Activated T-cell treated with anti-CD3 and anti-CD28 coated beads, Interleukin-2, amount 50 U/mL, for 4 hours (primary cell): ENCODE data around the gene ACBD6. TPM values are rescaled to one million over a fixed set of nuclear protein-coding genes. Genes with fewer than 3 reads are reported as not detected.

Experiments used
- ATAC-seq, 2 donors: fragments of 200-7000 bp; cut with Tn5 transposase; one replicate each; pipeline ENCODE4 v1.10.0; 2021
- DNase-seq: peaks from one replicate; pipeline ENCODE4 v3.0.0-alpha.2; 2020
- H3K27me3 Mint-ChIP-seq: one replicate; pipeline ENCODE4 v1.8.0; 2021; ENCODE audit warnings: low read depth, mixed read lengths
- H3K36me3 Mint-ChIP-seq: one replicate; pipeline ENCODE4 v1.8.0; 2022; ENCODE audit warnings: mixed read lengths; ENCODE audit not compliant: insufficient read depth
- H3K4me1 Mint-ChIP-seq: one replicate; pipeline ENCODE4 v1.8.0; 2021; ENCODE audit warnings: low read depth, mixed read lengths
- H3K4me3 Mint-ChIP-seq: one replicate; pipeline ENCODE4 v1.8.0; 2021; ENCODE audit warnings: mild to moderate bottlenecking, moderate library complexity, mixed read lengths
- H3K9me3 Mint-ChIP-seq: one replicate; pipeline ENCODE4 v1.8.0; 2021; ENCODE audit warnings: mixed read lengths
- total RNA-seq, 3 donors: library from RNA; stranded (reverse); gene quantifications; one replicate each; pipeline ENCODE4 v1.2.1, GENCODE V29; 2021

ACBD6 gene
- total RNA-seq, 3 donors from 2014 or later = 54.9 to 63.6 (median 60.7) TPM

DNA sequence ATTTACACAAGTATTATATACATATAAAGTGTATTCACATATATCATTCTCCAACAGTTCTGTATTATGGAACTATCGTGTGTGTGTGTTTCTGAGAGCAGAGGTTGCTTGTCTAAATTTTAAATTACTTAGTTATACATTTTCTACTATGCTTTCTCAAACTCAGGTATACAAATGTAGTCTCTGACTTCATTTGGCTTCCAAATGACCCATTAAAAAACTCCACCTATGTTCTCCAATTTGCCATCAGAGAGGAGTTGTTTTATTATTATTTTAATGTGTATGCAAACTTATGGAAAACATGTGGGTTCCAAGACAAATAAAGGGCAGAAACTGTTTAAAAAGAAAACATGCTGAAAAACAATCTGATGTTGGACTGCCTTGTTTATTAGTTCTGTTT, 131.8 kb downstream of the ACBD6 start:
- H3K9me3 Mint-ChIP-seq = peaks cover 6% of the 10 kb centered on the region
- H3K36me3 Mint-ChIP-seq = peaks cover 17% of the 10 kb centered on the region
- DNase-seq (no peak), ATAC-seq (no peak)
- no peaks in the 10 kb centered on the region for H3K27me3 Mint-ChIP-seq
- H3K4me3 Mint-ChIP-seq = no peak overlapping the region
- H3K4me1 Mint-ChIP-seq = peaks cover 8% of the 10 kb centered on the region

GRCh38 chr1:180370188-180370587, 132.2 kb downstream of the ACBD6 start:
- Mint-ChIP-seq H3K9me3 (peaks cover 6% of the 10 kb centered on the region), H3K36me3 (peaks cover 17% of the 10 kb centered on the region), H3K4me1 (peaks cover 8% of the 10 kb centered on the region), H3K27me3 (no peaks in the 10 kb centered on the region), H3K4me3 (no peak overlapping the region)
- ATAC-seq = no peak
- DNase-seq = no peak

GRCh38 chr1:180369061-180369460, 133.3 kb downstream of the ACBD6 start:
- no peaks in the 10 kb centered on the region for H3K27me3 Mint-ChIP-seq
- H3K4me3 Mint-ChIP-seq = no peak overlapping the region
- ATAC-seq (no peak), DNase-seq (no peak)
- peaks cover 17% of the 10 kb centered on the region for H3K36me3 Mint-ChIP-seq
- peaks cover 8% of the 10 kb centered on the region for H3K4me1 Mint-ChIP-seq
- H3K9me3 Mint-ChIP-seq = peaks cover 6% of the 10 kb centered on the region

DNA sequence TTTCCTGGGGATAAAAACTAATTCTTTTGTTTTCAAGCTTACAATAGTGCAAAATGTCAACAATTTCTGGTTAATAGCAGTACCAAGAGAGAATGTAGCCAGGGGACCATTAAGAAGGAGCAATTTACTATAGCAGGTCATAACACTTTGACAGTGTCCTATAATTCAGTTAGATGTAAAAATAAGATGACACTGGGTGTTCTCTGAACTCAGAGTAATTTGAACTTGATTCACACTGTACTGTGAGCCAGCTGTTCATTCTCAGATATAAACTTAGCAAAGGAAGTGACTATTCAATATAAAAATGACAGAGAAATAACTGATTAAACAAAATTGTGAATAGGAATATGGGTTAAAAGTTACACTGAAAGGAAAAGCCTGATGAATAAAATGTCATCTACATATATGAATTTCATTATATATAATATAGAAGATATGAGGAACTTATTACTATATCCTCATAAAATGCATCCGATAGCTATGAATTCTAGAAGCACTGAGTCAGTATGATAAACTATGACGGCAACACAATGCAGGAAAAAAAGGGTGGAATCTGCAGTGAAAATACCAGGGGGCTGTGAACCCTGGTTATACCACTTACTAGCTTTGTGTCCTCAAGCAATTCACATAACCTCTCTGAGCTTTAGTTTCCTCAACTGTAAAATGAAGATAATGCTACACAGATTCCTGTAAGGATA, 135.9 kb downstream of the ACBD6 start:
- peaks cover 4% of the 10 kb centered on the region for H3K4me1 Mint-ChIP-seq
- ATAC-seq = no peak
- H3K27me3 Mint-ChIP-seq = no peaks in the 10 kb centered on the region
- peaks cover 13% of the 10 kb centered on the region for H3K36me3 Mint-ChIP-seq
- DNase-seq = no peak
- peaks cover 6% of the 10 kb centered on the region for H3K9me3 Mint-ChIP-seq
- no peak overlapping the region for H3K4me3 Mint-ChIP-seq

- ATAC-seq (no peak), DNase-seq (no peak)
- H3K4me3 Mint-ChIP-seq = no peak overlapping the region
- peaks cover 6% of the 10 kb centered on the region for H3K9me3 Mint-ChIP-seq
- peaks cover 12% of the 10 kb centered on the region for H3K36me3 Mint-ChIP-seq
- no peaks in the 10 kb centered on the region for H3K27me3 Mint-ChIP-seq
- H3K4me1 Mint-ChIP-seq = peaks cover 2% of the 10 kb centered on the region
These were observed 137.3 kb downstream of the ACBD6 start for GRCh38 chr1:180365039-180365438.

- no peak for DNase-seq
- no peaks in the 10 kb centered on the region for H3K4me1 Mint-ChIP-seq
- peaks cover 6% of the 10 kb centered on the region for H3K9me3 Mint-ChIP-seq
- ATAC-seq = no peak
- no peak overlapping the region for H3K4me3 Mint-ChIP-seq
- peaks cover 10% of the 10 kb centered on the region for H3K36me3 Mint-ChIP-seq
- H3K27me3 Mint-ChIP-seq = no peaks in the 10 kb centered on the region
These were observed 139.0 kb downstream of the ACBD6 start for GRCh38 chr1:180363246-180363995.

DNA sequence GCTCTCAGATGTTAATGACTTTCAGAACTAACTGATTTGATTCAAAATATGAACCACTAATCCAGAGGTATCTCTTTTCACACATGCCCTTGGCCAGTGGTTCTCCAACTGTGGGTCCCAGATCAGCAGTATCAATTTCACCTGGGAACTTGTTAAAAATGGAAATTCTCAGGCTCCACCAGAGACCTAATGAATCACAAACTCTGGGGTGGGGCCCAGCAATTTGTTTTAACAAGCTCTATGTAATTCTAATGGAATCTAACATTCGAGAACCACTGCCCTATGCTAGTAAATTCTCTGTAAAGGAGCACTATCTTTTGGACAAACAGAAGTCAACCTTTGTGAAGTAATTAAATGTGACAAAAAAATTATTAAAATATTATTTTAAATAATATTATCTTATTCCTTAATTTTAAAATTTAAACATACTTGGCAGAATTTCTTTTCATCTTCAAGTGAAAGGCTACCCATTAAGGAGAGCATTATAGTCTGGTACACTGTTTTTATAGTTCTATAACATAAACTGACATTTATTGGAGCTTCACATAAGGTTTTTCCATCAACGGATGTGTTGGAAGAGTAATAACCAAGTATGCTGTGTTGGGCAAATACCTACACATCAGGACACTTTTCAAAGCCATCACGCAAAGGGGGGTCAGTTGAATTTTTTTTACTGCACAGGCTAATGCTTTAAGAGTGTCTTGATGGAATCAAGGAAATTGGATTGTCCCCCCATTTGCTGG, 141.9 kb downstream of the ACBD6 start:
- ATAC-seq (no peak), DNase-seq (no peak)
- no peaks in the 10 kb centered on the region for H3K9me3 Mint-ChIP-seq
- no peaks in the 10 kb centered on the region for H3K36me3 Mint-ChIP-seq
- H3K4me1 Mint-ChIP-seq = peaks cover 2% of the 10 kb centered on the region
- no peaks in the 10 kb centered on the region for H3K27me3 Mint-ChIP-seq
- no peak overlapping the region for H3K4me3 Mint-ChIP-seq

- peaks cover 6% of the 10 kb centered on the region for H3K4me1 Mint-ChIP-seq
- H3K4me3 Mint-ChIP-seq = no peak overlapping the region
- no peaks in the 10 kb centered on the region for H3K9me3 Mint-ChIP-seq
- no peak for DNase-seq
- H3K27me3 Mint-ChIP-seq = no peaks in the 10 kb centered on the region
- ATAC-seq = no peak
- no peaks in the 10 kb centered on the region for H3K36me3 Mint-ChIP-seq
These were observed 143.7 kb downstream of the ACBD6 start for GRCh38 chr1:180358649-180359048.

DNA sequence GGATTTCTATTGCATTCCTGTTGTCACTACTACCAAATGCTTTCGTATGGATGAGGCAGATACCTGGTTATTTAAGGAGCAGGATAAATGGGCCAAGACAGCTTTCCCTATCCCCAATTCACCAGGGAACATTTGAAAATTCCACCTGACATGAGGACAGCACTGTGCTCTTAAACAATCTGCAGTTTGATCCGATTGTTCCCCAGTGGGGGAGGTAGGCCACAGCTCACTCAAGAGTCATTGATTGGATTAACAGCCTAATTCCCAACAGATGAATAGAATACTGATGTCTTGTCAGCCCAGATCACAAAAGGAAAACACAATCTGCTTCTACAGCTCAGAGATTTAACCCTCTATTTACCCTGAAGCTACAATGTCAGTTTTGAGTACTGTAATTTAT, 148.4 kb downstream of the ACBD6 start:
- H3K27me3 Mint-ChIP-seq = no peaks in the 10 kb centered on the region
- ATAC-seq (no peak), DNase-seq (no peak)
- H3K36me3 Mint-ChIP-seq = no peaks in the 10 kb centered on the region
- H3K4me3 Mint-ChIP-seq = no peak overlapping the region
- H3K4me1 Mint-ChIP-seq = peaks cover 8% of the 10 kb centered on the region
- H3K9me3 Mint-ChIP-seq = no peaks in the 10 kb centered on the region

DNA sequence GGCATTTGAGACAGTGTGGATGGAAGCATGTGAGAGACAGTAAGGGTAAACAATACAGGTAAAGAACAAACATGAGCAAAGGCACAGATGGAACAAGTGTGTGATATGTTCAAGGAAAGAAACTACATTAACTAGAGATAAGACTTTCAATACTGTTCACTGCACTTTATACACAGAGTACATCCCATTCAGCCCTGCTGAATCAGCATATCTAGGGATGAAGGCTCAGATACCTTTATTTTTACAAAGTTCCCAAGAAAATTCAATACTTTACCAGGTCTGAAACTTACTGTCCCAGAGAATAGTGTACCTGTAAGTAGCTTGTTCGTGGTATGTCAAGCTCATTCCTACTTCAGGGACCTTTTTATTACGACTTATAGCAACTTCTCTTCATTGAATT, 149.8 kb downstream of the ACBD6 start:
- no peaks in the 10 kb centered on the region for H3K9me3 Mint-ChIP-seq
- H3K4me3 Mint-ChIP-seq = no peak overlapping the region
- DNase-seq = no peak
- H3K27me3 Mint-ChIP-seq = no peaks in the 10 kb centered on the region
- peaks cover 10% of the 10 kb centered on the region for H3K4me1 Mint-ChIP-seq
- no peaks in the 10 kb centered on the region for H3K36me3 Mint-ChIP-seq
- no peak for ATAC-seq

GRCh38 chr1:180352021-180352420, 150.4 kb downstream of the ACBD6 start:
- no peak for ATAC-seq
- Mint-ChIP-seq H3K4me3 (no peak overlapping the region), H3K9me3 (no peaks in the 10 kb centered on the region)

DNA sequence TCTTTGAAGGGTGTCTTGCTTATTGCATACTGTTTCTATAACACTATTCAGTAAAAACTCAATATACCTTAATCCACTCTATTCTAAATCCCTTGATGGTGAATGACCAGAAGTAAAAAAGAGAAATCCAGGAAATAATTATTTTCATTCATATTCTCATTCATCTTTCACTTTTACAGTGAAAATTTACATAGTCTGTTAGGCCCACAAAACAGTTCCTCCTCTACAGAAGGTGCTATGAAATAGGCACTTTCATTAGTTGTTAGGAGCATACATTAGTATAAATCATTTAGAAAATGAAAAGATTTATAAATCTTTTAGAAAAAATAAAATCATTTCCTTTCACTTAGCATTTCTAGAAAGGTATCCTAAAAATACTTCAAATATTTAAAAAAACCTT, 157.2 kb downstream of the ACBD6 start:
- DNase-seq (no peak), ATAC-seq (no peak)
- H3K27me3 Mint-ChIP-seq = no peaks in the 10 kb centered on the region
- peaks cover 2% of the 10 kb centered on the region for H3K9me3 Mint-ChIP-seq
- peaks cover 2% of the 10 kb centered on the region for H3K4me1 Mint-ChIP-seq
- peaks cover 18% of the 10 kb centered on the region for H3K36me3 Mint-ChIP-seq
- H3K4me3 Mint-ChIP-seq = no peak overlapping the region

More at GRCh38 chr1:180352021-180352420, 150.4 kb downstream of the ACBD6 start:
- Mint-ChIP-seq H3K4me1 (peaks cover 10% of the 10 kb centered on the region), H3K27me3 (no peaks in the 10 kb centered on the region), H3K36me3 (peaks cover 1% of the 10 kb centered on the region)
- DNase-seq = no peak

- H3K36me3 Mint-ChIP-seq = peaks cover 25% of the 10 kb centered on the region
- no peak overlapping the region for H3K4me3 Mint-ChIP-seq
- H3K4me1 Mint-ChIP-seq = peaks cover 2% of the 10 kb centered on the region
- no peak for ATAC-seq
- no peak for DNase-seq
- H3K9me3 Mint-ChIP-seq = peaks cover 8% of the 10 kb centered on the region
- no peaks in the 10 kb centered on the region for H3K27me3 Mint-ChIP-seq
These were observed 158.2 kb downstream of the ACBD6 start for GRCh38 chr1:180343921-180344769.

GRCh38 chr1:180327089-180327488, 175.3 kb downstream of the ACBD6 start:
- peaks cover 16% of the 10 kb centered on the region for H3K36me3 Mint-ChIP-seq
- no peaks in the 10 kb centered on the region for H3K27me3 Mint-ChIP-seq
- DNase-seq (no peak), ATAC-seq (no peak)
- H3K4me1 Mint-ChIP-seq = no peaks in the 10 kb centered on the region
- no peak overlapping the region for H3K4me3 Mint-ChIP-seq
- peaks cover 19% of the 10 kb centered on the region for H3K9me3 Mint-ChIP-seq
